NCI-H524 (cell line): ENCODE measurements around the gene ZNF385A.
A peak's percentile ranks its signal among the peaks of the same experiment; 100 is the strongest.

Source experiments
- DNase-seq, 2 experiments: peaks; one replicate each; lab custom pipeline; 2025; lab: John Stamatoyannopoulos, UW

The ZNF385A gene

GRCh38 chr12:54384591-54385041, at the start of gene ZNF385A:
TSS of gene ZNF385A (minus strand) at chr12:54384733. CDS start at chr12:54384514, 219 bp downstream.
- DNase-seq, result peak in 1 of 2 experiments; percentile 20

- no peak for DNase-seq
Observed at GRCh38 chr12:54432815-54433164, 48.3 kb upstream of the ZNF385A start.

GRCh38 chr12:54431911-54432814, 47.6 kb upstream of the ZNF385A start:
- no peak for DNase-seq

- DNase-seq, result no peak
Observed at GRCh38 chr12:54430471-54431069, 46.0 kb upstream of the ZNF385A start.

GRCh38 chr12:54429014-54429471, 44.5 kb upstream of the ZNF385A start:
- DNase-seq, result no peak

GRCh38 chr12:54428050-54429013, 43.8 kb upstream of the ZNF385A start:
- no peak for DNase-seq

GRCh38 chr12:54427106-54427505, 42.6 kb upstream of the ZNF385A start:
- DNase-seq, result no peak

- no peak for DNase-seq
Observed at GRCh38 chr12:54426690-54427089, 42.2 kb upstream of the ZNF385A start.

GRCh38 chr12:54425702-54426101, 41.2 kb upstream of the ZNF385A start:
- no peak for DNase-seq

- no peak for DNase-seq
Observed at GRCh38 chr12:54424224-54424623, 39.7 kb upstream of the ZNF385A start.

- DNase-seq, result no peak
Observed at GRCh38 chr12:54423816-54424150, 39.2 kb upstream of the ZNF385A start.

GRCh38 chr12:54421879-54422250, 37.3 kb upstream of the ZNF385A start:
- DNase-seq, result no peak

GRCh38 chr12:54421175-54421878, 36.8 kb upstream of the ZNF385A start:
- no peak for DNase-seq

GRCh38 chr12:54420766-54421144, 36.2 kb upstream of the ZNF385A start:
- peak in 1 of 2 experiments; percentile 29 for DNase-seq

GRCh38 chr12:54419088-54419887, 34.8 kb upstream of the ZNF385A start, which contains the start of gene ITGA5:
TSS of gene ITGA5 (minus strand) at chr12:54419266. CDS start at chr12:54419198, 68 bp downstream.
- DNase-seq, result peak in 1 of 2 experiments; percentile 13

- DNase-seq, result no peak
Observed at GRCh38 chr12:54418441-54419087, 34.0 kb upstream of the ZNF385A start.

GRCh38 chr12:54417712-54418440, 33.3 kb upstream of the ZNF385A start:
- DNase-seq, result no peak

GRCh38 chr12:54416687-54417603, 32.4 kb upstream of the ZNF385A start:
- no peak for DNase-seq
